HCT116 (cell line): ENCODE data around the gene FAR1. TPM values are rescaled to one million over a fixed set of nuclear protein-coding genes. Genes with fewer than 3 reads are reported as not detected.

Experiments used
- ATAC-seq: fragments of 200-7000 bp; cut with Tn5 transposase; 2 replicates; pipeline ENCODE4 v1.9.1; 2020; ENCODE audit warnings: mild to moderate bottlenecking, moderate library complexity
- BruUV-seq: library from RNA; stranded (reverse); fragments of 400-500 nt; replicated peaks from 2 replicates; lab custom pipeline; 2021; lab: Mats Ljungman, UMichigan
- CTCF ChIA-PET: fragments of 300-600 bp; sonication (Branson Sonifier 250); formaldehyde crosslinking; loops from one replicate; lab custom pipeline; 2021; ENCODE audit warnings: antibody characterized with exemption; lab: Charles Lee
- POLR2A ChIA-PET: fragments of 300-600, 350-600 bp; sonication (Branson Sonifier 250); formaldehyde crosslinking; loops from one replicate; lab custom pipeline; 2021; ENCODE audit warnings: antibody characterized with exemption; lab: Charles Lee
- RAD21 ChIA-PET, 2 experiments: fragments of 300-600 bp; sonication (Branson Sonifier 250); formaldehyde crosslinking; loops; one replicate each; lab custom pipeline; 2023; ENCODE audit warnings: low total read pairs in 2 of 2; ENCODE audit not compliant: uncharacterized antibody in 2 of 2, unreplicated experiment in 2 of 2, low non-redundant PET in 1 of 2; lab: Charles Lee
- DNase-seq: peaks from one replicate; pipeline ENCODE4 v3.0.0-alpha.2; 2010; ENCODE audit warnings: low read depth, low spot score
- H2AFZ ChIP-seq: fragments of 200-600 bp; shearing (Covaris generic), sonication (generic); 2 replicates; pipeline ENCODE4 v1.6.1; 2017; ENCODE audit warnings: low read depth, mixed run types, mixed read lengths, antibody characterized with exemption, low read length; ENCODE audit not compliant: poor library complexity, severe bottlenecking
- H3K27ac ChIP-seq: 2 replicates; pipeline ENCODE4 v1.5.1; 2012; ENCODE audit warnings: low read depth, low read length
- H3K27me3 ChIP-seq: fragments of 200-600 bp; sonication (generic); 2 replicates; pipeline ENCODE4 v1.6.1; 2016; ENCODE audit warnings: mixed run types, low read length, mixed read lengths; ENCODE audit not compliant: insufficient read depth
- H3K36me3 ChIP-seq, 2 experiments: fragments of 200-500 bp in 1 of 2; fragments of 200-600 bp in 1 of 2; sonication (Bioruptor generic) in 1 of 2; sonication (generic) in 1 of 2; 2 replicates each; pipeline versions ENCODE4 v1.5.1 to v1.6.1; 2014 to 2016; ENCODE audit warnings: low read length in 2 of 2, inconsistent platforms in 1 of 2, mixed read lengths in 1 of 2, mixed run types in 1 of 2; ENCODE audit not compliant: insufficient read depth in 2 of 2, control insufficient read depth in 1 of 2
- H3K4me1 ChIP-seq, 2 experiments: fragments of 200-600 bp in 1 of 2; sonication (generic) in 1 of 2; 2 replicates each; pipeline versions ENCODE4 v1.5.1 to v1.6.1; 2012 to 2017; ENCODE audit warnings: low read length in 2 of 2, inconsistent platforms in 1 of 2, mild to moderate bottlenecking in 1 of 2, mixed read lengths in 1 of 2, mixed run types in 1 of 2, moderate library complexity in 1 of 2; ENCODE audit not compliant: insufficient read depth in 2 of 2, control insufficient read depth in 1 of 2
- H3K4me2 ChIP-seq: fragments of 200-600 bp; sonication (generic); 2 replicates; pipeline ENCODE4 v1.6.1; 2017; ENCODE audit warnings: mixed run types, low read length, mixed read lengths
- H3K4me3 ChIP-seq, 2 experiments: fragments of 200-600 bp in 1 of 2; sonication (generic) in 1 of 2; replicated peaks in 1 of 2; 2 replicates each; pipeline ENCODE4 v1.5.1; 2011 to 2016; ENCODE audit warnings: low read length in 2 of 2, control low read depth in 1 of 2, low read depth in 1 of 2, mild to moderate bottlenecking in 1 of 2, mixed read lengths in 1 of 2, mixed run types in 1 of 2
- H3K79me2 ChIP-seq: fragments of 200-600 bp; sonication (generic); 2 replicates; pipeline ENCODE4 v1.6.1; 2017; ENCODE audit warnings: mild to moderate bottlenecking, mixed run types, low read length, moderate library complexity, mixed read lengths; ENCODE audit not compliant: insufficient read depth
- H3K9ac ChIP-seq: fragments of 200-600 bp; sonication (generic); 2 replicates; pipeline ENCODE4 v1.6.1; 2016; ENCODE audit warnings: low read length, mixed read lengths
- H3K9me2 ChIP-seq: fragments of 200-600 bp; sonication (generic), shearing (Covaris generic); 2 replicates; pipeline ENCODE4 v1.6.1; 2017; ENCODE audit warnings: mixed run types, mild to moderate bottlenecking, moderate library complexity; ENCODE audit not compliant: insufficient read depth
- H3K9me3 ChIP-seq, 2 experiments: fragments of 200-500 bp in 1 of 2; fragments of 200-600 bp in 1 of 2; sonication (Bioruptor generic) in 1 of 2; sonication (generic) in 1 of 2; 2 replicates each; pipeline ENCODE4 v1.6.1; 2014 to 2017; ENCODE audit warnings: low read length in 2 of 2, mixed read lengths in 2 of 2, inconsistent platforms in 1 of 2, low read depth in 1 of 2, mild to moderate bottlenecking in 1 of 2, mixed run types in 1 of 2, moderate library complexity in 1 of 2; ENCODE audit not compliant: control insufficient read depth in 1 of 2, insufficient read depth in 1 of 2
- H4K20me1 ChIP-seq: fragments of 200-600 bp; sonication (generic), shearing (Covaris generic); 2 replicates; pipeline ENCODE4 v1.6.1; 2017; ENCODE audit warnings: mixed run types, mild to moderate bottlenecking, moderate library complexity; ENCODE audit not compliant: insufficient read depth
- ATF3 ChIP-seq: IDR thresholded peaks from 2 replicates; pipeline ENCODE4 v1.6.1; 2012
- CBX3 ChIP-seq: IDR thresholded peaks from 2 replicates; pipeline ENCODE4 v1.6.1; 2012; ENCODE audit warnings: low read depth
- CEBPB ChIP-seq: IDR thresholded peaks from 2 replicates; pipeline ENCODE4 v1.6.1; 2012; ENCODE audit warnings: low read depth
- CTCF ChIP-seq, 3 experiments: fragments of 200-600 bp in 1 of 3; sonication (generic) in 1 of 3; IDR thresholded peaks in 2 of 3; conservative IDR thresholded peaks in 1 of 3; 2 replicates each; pipeline ENCODE4 v1.5.1; 2012 to 2017; ENCODE audit warnings: low read depth in 2 of 3, low read length in 2 of 3, antibody characterized with exemption in 1 of 3, borderline replicate concordance in 1 of 3, control low read depth in 1 of 3, mild to moderate bottlenecking in 1 of 3, mixed read lengths in 1 of 3, mixed run types in 1 of 3, moderate library complexity in 1 of 3; ENCODE audit not compliant: insufficient read depth in 1 of 3
- EGR1 ChIP-seq: IDR thresholded peaks from 2 replicates; pipeline ENCODE4 v1.6.1; 2012; ENCODE audit warnings: low read depth
- EZH2 ChIP-seq: fragments of 200-600 bp; sonication (generic); IDR thresholded peaks from 2 replicates; pipeline ENCODE4 v1.6.1; 2017; ENCODE audit warnings: antibody characterized with exemption, mixed run types
- JUND ChIP-seq: IDR thresholded peaks from 2 replicates; pipeline ENCODE4 v1.6.1; 2012
- POLR2A ChIP-seq: IDR thresholded peaks from 2 replicates; pipeline ENCODE4 v1.7.0; 2011; ENCODE audit warnings: borderline replicate concordance; ENCODE audit not compliant: insufficient read depth, insufficient read length; ENCODE audit errors: extremely low read depth
- POLR2AphosphoS5 ChIP-seq: IDR thresholded peaks from 2 replicates; pipeline ENCODE4 v1.6.1; 2011; ENCODE audit warnings: mild to moderate bottlenecking, low read depth, low read length, moderate library complexity
- RAD21 ChIP-seq: IDR thresholded peaks from 2 replicates; pipeline ENCODE4 v1.6.1; 2012; ENCODE audit warnings: low read depth, mild to moderate bottlenecking
- SIN3A ChIP-seq: IDR thresholded peaks from 2 replicates; pipeline ENCODE4 v1.6.1; 2012; ENCODE audit warnings: low read depth
- SP1 ChIP-seq: IDR thresholded peaks from 2 replicates; pipeline ENCODE4 v1.6.1; 2012; ENCODE audit warnings: low read depth
- TCF7L2 ChIP-seq: IDR thresholded peaks from 2 replicates; pipeline ENCODE4 v1.7.0; 2011; ENCODE audit warnings: borderline replicate concordance, inconsistent platforms; ENCODE audit not compliant: insufficient read depth, insufficient read length; ENCODE audit errors: extremely low read depth
- YY1 ChIP-seq: IDR thresholded peaks from 2 replicates; pipeline ENCODE4 v1.6.1; 2011; ENCODE audit warnings: low read length, low read depth, moderate library complexity, mild to moderate bottlenecking; ENCODE audit not compliant: insufficient replicate concordance; ENCODE audit errors: extremely low read depth
- ZBTB33 ChIP-seq: IDR thresholded peaks from 2 replicates; pipeline ENCODE4 v1.6.1; 2011; ENCODE audit warnings: mild to moderate bottlenecking, low read length, moderate library complexity; ENCODE audit not compliant: insufficient replicate concordance; ENCODE audit errors: extremely low read depth
- ZFX ChIP-seq: fragments of 450-650 bp; IDR thresholded peaks from 2 replicates; pipeline ENCODE4 v1.6.1; 2017
- intact Hi-C: fragments of 100-400 bp; cut with micrococcal nuclease; formaldehyde crosslinking; loops from 2 replicates; pipeline ENCODE4 v1.10.0; 2022
- total RNA-seq: library from RNA; stranded (reverse); gene quantifications from one replicate; pipeline ENCODE4 v1.2.1, GENCODE V29; 2021; ENCODE audit not compliant: unreplicated experiment

Gene FAR1
- total RNA-seq, 1 experiment from 2014 or later: 74.3 TPM

- Histone ChIP-seq H3K79me2 (no peaks in the 10 kb centered on the region), H3K27me3 (no peaks in the 10 kb centered on the region), H3K9me2 (no peaks in the 10 kb centered on the region), H3K9me3 (no peaks in the 10 kb centered on the region), H2AFZ (no peak overlapping the region), H3K4me2 (no peak overlapping the region), H3K36me3 (no peaks in the 10 kb centered on the region), H4K20me1 (no peaks in the 10 kb centered on the region)
- DNase-seq (peak; percentile 15), ATAC-seq (peak; percentile 74)
- intact Hi-C loops: loop anchor here (1.0 to 10.0 kb wide), 3 partner anchors 174 to 1129 kb away; no protein-coding TSS in a partner anchor
- RAD21 ChIA-PET: interaction anchor here (1.0 to 1.4 kb wide), 3 partner anchors 174 to 1131 kb away, joined by 3 to 5 read pairs (median 3); no protein-coding TSS in a partner anchor
- no TSS peak for BruUV-seq
- POLR2A ChIA-PET: no interaction called here
- TF ChIP-seq CEBPB (no peak), RAD21 (peak; percentile 91), EZH2 (no peak), EGR1 (no peak), SIN3A (no peak), CTCF (IDR thresholded peaks at IDR 0.05 in 2 of 3, conservative IDR thresholded peaks at IDR 0.05 in 1 of 3; ENCODE audit: borderline replicate concordance in 1 of 3, insufficient read depth in 1 of 3, low read depth in 2 of 3, low read length in 2 of 3) (peak; percentile 57 to 60 (median 59); a peak in 5 of 6 replicates), TCF7L2 (no peak), CBX3 (no peak), ATF3 (no peak), ZBTB33 (no peak), JUND (no peak), SP1 (no peak), POLR2AphosphoS5 (no peak), YY1 (peak; percentile 40), POLR2A (no peak), ZFX (no peak)
- TF ChIP-seq, all 23 proteins: peak for 3
- no peak overlapping the region for H3K27ac ChIP-seq
- H3K9ac ChIP-seq: no peak overlapping the region
- CTCF ChIA-PET: interaction anchor here (0.8 to 2.0 kb wide), 11 partner anchors 13 to 1132 kb away, joined by 3 to 17 read pairs (median 5); no protein-coding TSS in a partner anchor
- H3K4me1 ChIP-seq: no peaks in the 10 kb centered on the region
- H3K4me3 ChIP-seq: no peak overlapping the region
These were observed 107.8 kb downstream of the FAR1 start for GRCh38 chr11:13776134-13776815.
